WTC11 (cell line): Measurements from ENCODE around the gene KRT86. TPM values are rescaled to one million over a fixed set of nuclear protein-coding genes. Genes with fewer than 3 reads are reported as not detected.

Experiments used
- ATAC-seq: fragments of 200-7000 bp; cut with Tn5 transposase; 2 replicates; pipeline ENCODE4 v1.10.0; 2021; ENCODE audit warnings: mild to moderate bottlenecking, moderate library complexity
- CTCF ChIA-PET: fragments of 300-600 bp; sonication (Branson Sonifier 250); formaldehyde crosslinking; loops from one replicate; lab custom pipeline; 2021; ENCODE audit warnings: antibody characterized with exemption; lab: Charles Lee
- POLR2A ChIA-PET: fragments of 350-600 bp; sonication (Branson Sonifier 250); formaldehyde crosslinking; loops from one replicate; lab custom pipeline; 2021; ENCODE audit warnings: antibody characterized with exemption; lab: Charles Lee
- DNase-seq: peaks from one replicate; pipeline ENCODE4 v3.0.0; 2021; ENCODE audit warnings: low spot score
- H3K27ac Mint-ChIP-seq: 2 replicates; pipeline ENCODE4 v1.8.0; 2021; ENCODE audit warnings: mixed read lengths
- H3K27me3 Mint-ChIP-seq: 2 replicates; pipeline ENCODE4 v1.8.0; 2021; ENCODE audit warnings: low read depth, mild to moderate bottlenecking, moderate library complexity, mixed read lengths
- H3K36me3 Mint-ChIP-seq: 2 replicates; pipeline ENCODE4 v1.8.0; 2021; ENCODE audit warnings: mixed read lengths
- H3K4me1 Mint-ChIP-seq: 2 replicates; pipeline ENCODE4 v1.8.0; 2022; ENCODE audit warnings: mixed read lengths
- H3K4me3 Mint-ChIP-seq: 2 replicates; pipeline ENCODE4 v1.8.0; 2021; ENCODE audit warnings: mild to moderate bottlenecking, moderate library complexity, mixed read lengths
- H3K9me3 Mint-ChIP-seq: 2 replicates; pipeline ENCODE4 v1.8.0; 2021; ENCODE audit warnings: mixed read lengths
- ATF3 ChIP-seq: sonication (generic); formaldehyde crosslinking; conservative IDR thresholded peaks from 2 replicates; pipeline ENCODE4 v1.8.1; 2022; ENCODE audit warnings: mild to moderate bottlenecking, missing genetic modification reagents
- E2F4 ChIP-seq: sonication (generic); formaldehyde crosslinking; IDR thresholded peaks from 2 replicates; pipeline ENCODE4 v1.8.1; 2022; ENCODE audit warnings: low read depth, mild to moderate bottlenecking, moderate library complexity, missing genetic modification reagents, borderline replicate concordance
- GRHL2 ChIP-seq: fragments of 250-450 bp; sonication (Bioruptor Pico); IDR thresholded peaks from 2 replicates; pipeline ENCODE4 v1.8.0; 2022; ENCODE audit warnings: mild to moderate bottlenecking, moderate library complexity; ENCODE audit not compliant: insufficient replicate concordance, severe bottlenecking
- MLX ChIP-seq: sonication (generic); formaldehyde crosslinking; IDR thresholded peaks from 2 replicates; pipeline ENCODE4 v1.8.1; 2023; ENCODE audit warnings: mild to moderate bottlenecking, missing genetic modification reagents, moderate library complexity
- MYBL2 ChIP-seq: sonication (generic); formaldehyde crosslinking; IDR thresholded peaks from 2 replicates; pipeline ENCODE4 v1.8.1; 2023; ENCODE audit warnings: mild to moderate bottlenecking, moderate library complexity, missing genetic modification reagents
- NR1H2 ChIP-seq: sonication (generic); formaldehyde crosslinking; IDR thresholded peaks from 2 replicates; pipeline ENCODE4 v1.9.0; 2021; ENCODE audit warnings: mild to moderate bottlenecking, moderate library complexity, missing genetic modification reagents
- SP1 ChIP-seq: sonication (generic); formaldehyde crosslinking; conservative IDR thresholded peaks from 2 replicates; pipeline ENCODE4 v1.8.1; 2022; ENCODE audit warnings: missing genetic modification reagents
- ZNF317 ChIP-seq: sonication (generic); formaldehyde crosslinking; IDR thresholded peaks from 2 replicates; pipeline ENCODE4 v1.8.1; 2023; ENCODE audit warnings: low read depth, mild to moderate bottlenecking, moderate library complexity, missing genetic modification reagents, borderline replicate concordance
- total RNA-seq: library from RNA; stranded (reverse); gene quantifications from 3 replicates; pipeline ENCODE4 v1.2.3, GENCODE V29; 2021
- TF ChIP-seq, protein P1 (sequence below): fragments of 200-600 bp; IDR thresholded peaks from 2 replicates; pipeline ENCODE4 v1.8.0; 2022; ENCODE audit warnings: antibody characterized with exemption
- TF ChIP-seq, protein P2 (sequence below): fragments of 250-450 bp; sonication (Bioruptor Pico); IDR thresholded peaks from 2 replicates; pipeline ENCODE4 v1.9.0; 2021; ENCODE audit warnings: mild to moderate bottlenecking, borderline replicate concordance

KRT86 gene
- total RNA-seq, 1 experiment from 2014 or later = 0.11 TPM

- Mint-ChIP-seq H3K36me3 (no peaks in the 10 kb centered on the region), H3K27me3 (no peaks in the 10 kb centered on the region)
- no peak for ATAC-seq
- CTCF ChIA-PET = interaction anchor here (0.8 kb wide), 1 partner anchor 26 kb away, joined by 3 read pairs; no protein-coding TSS in a partner anchor
- POLR2A ChIA-PET = no interaction called here
- TF ChIP-seq SP1 = no peak
- TF ChIP-seq MLX (CRISPR knock-in tag) = no peak
- no peak for TF ChIP-seq MYBL2 (CRISPR knock-in tag)
- TF ChIP-seq E2F4 (CRISPR knock-in tag) = no peak
- TF ChIP-seq, protein P1, sequence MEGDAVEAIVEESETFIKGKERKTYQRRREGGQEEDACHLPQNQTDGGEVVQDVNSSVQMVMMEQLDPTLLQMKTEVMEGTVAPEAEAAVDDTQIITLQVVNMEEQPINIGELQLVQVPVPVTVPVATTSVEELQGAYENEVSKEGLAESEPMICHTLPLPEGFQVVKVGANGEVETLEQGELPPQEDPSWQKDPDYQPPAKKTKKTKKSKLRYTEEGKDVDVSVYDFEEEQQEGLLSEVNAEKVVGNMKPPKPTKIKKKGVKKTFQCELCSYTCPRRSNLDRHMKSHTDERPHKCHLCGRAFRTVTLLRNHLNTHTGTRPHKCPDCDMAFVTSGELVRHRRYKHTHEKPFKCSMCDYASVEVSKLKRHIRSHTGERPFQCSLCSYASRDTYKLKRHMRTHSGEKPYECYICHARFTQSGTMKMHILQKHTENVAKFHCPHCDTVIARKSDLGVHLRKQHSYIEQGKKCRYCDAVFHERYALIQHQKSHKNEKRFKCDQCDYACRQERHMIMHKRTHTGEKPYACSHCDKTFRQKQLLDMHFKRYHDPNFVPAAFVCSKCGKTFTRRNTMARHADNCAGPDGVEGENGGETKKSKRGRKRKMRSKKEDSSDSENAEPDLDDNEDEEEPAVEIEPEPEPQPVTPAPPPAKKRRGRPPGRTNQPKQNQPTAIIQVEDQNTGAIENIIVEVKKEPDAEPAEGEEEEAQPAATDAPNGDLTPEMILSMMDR = no peak
- TF ChIP-seq, all 79 proteins: peak for 0
- Mint-ChIP-seq H3K27ac (no peak overlapping the region), H3K4me1 (peaks cover 18% of the 10 kb centered on the region; the same call in 1 of the 2 replicates), H3K9me3 (no peaks in the 10 kb centered on the region), H3K4me3 (no peak overlapping the region)
- no peak for DNase-seq
Measured at GRCh38 chr12:52354200-52354599, 79.8 kb downstream of the KRT86 start.

DNA sequence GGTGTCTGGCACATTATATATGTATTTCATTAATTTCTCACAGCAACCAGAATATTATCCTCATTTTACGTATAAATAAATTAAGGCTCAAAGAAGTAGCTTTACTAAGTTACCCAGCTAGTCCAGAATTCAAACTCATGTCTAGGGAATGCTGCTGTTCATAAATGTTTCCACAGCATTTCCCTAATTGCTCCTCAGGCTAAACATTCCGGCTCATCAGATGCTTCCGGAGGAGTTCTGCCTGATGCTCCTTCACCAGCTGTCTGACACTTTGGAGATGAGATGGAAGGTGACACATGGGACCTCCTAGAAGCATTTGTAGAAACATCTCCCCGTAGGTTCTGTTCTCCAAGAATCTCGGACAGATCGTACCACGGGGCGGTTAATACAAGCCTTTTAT lies 80.7 kb downstream of the KRT86 start:
- DNase-seq (no peak), ATAC-seq (no peak)
- ChIA-PET POLR2A (no interaction called here), CTCF (no interaction called here)
- TF ChIP-seq GRHL2 (CRISPR knock-in tag) (no peak), ATF3 (no peak), NR1H2 (CRISPR knock-in tag) (no peak), ZNF317 (CRISPR knock-in tag) (no peak)
- TF ChIP-seq, protein P2, sequence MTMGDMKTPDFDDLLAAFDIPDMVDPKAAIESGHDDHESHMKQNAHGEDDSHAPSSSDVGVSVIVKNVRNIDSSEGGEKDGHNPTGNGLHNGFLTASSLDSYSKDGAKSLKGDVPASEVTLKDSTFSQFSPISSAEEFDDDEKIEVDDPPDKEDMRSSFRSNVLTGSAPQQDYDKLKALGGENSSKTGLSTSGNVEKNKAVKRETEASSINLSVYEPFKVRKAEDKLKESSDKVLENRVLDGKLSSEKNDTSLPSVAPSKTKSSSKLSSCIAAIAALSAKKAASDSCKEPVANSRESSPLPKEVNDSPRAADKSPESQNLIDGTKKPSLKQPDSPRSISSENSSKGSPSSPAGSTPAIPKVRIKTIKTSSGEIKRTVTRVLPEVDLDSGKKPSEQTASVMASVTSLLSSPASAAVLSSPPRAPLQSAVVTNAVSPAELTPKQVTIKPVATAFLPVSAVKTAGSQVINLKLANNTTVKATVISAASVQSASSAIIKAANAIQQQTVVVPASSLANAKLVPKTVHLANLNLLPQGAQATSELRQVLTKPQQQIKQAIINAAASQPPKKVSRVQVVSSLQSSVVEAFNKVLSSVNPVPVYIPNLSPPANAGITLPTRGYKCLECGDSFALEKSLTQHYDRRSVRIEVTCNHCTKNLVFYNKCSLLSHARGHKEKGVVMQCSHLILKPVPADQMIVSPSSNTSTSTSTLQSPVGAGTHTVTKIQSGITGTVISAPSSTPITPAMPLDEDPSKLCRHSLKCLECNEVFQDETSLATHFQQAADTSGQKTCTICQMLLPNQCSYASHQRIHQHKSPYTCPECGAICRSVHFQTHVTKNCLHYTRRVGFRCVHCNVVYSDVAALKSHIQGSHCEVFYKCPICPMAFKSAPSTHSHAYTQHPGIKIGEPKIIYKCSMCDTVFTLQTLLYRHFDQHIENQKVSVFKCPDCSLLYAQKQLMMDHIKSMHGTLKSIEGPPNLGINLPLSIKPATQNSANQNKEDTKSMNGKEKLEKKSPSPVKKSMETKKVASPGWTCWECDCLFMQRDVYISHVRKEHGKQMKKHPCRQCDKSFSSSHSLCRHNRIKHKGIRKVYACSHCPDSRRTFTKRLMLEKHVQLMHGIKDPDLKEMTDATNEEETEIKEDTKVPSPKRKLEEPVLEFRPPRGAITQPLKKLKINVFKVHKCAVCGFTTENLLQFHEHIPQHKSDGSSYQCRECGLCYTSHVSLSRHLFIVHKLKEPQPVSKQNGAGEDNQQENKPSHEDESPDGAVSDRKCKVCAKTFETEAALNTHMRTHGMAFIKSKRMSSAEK (CRISPR knock-in tag) = no peak
- TF ChIP-seq, protein P1 = no peak
- Mint-ChIP-seq H3K4me1 (peaks cover 18% of the 10 kb centered on the region; the same call in 1 of the 2 replicates), H3K36me3 (no peaks in the 10 kb centered on the region), H3K9me3 (no peaks in the 10 kb centered on the region), H3K4me3 (no peak overlapping the region), H3K27ac (no peak overlapping the region), H3K27me3 (no peaks in the 10 kb centered on the region)
